Activated T-cell treated with anti-CD3 and anti-CD28 coated beads, Interleukin-2, amount 50 U/mL, for 4 hours (primary cell): ENCODE measurements around the gene STK4. TPM values are rescaled to one million over a fixed set of nuclear protein-coding genes. Genes with fewer than 3 reads are reported as not detected.

Experiments used
- ATAC-seq, 2 donors: fragments of 200-7000 bp; cut with Tn5 transposase; one replicate each; pipeline ENCODE4 v1.10.0; 2021
- DNase-seq: peaks from one replicate; pipeline ENCODE4 v3.0.0-alpha.2; 2020
- H3K27me3 Mint-ChIP-seq: one replicate; pipeline ENCODE4 v1.8.0; 2021; ENCODE audit warnings: low read depth, mixed read lengths
- H3K36me3 Mint-ChIP-seq: one replicate; pipeline ENCODE4 v1.8.0; 2022; ENCODE audit warnings: mixed read lengths; ENCODE audit not compliant: insufficient read depth
- H3K4me1 Mint-ChIP-seq: one replicate; pipeline ENCODE4 v1.8.0; 2021; ENCODE audit warnings: low read depth, mixed read lengths
- H3K4me3 Mint-ChIP-seq: one replicate; pipeline ENCODE4 v1.8.0; 2021; ENCODE audit warnings: mild to moderate bottlenecking, moderate library complexity, mixed read lengths
- H3K9me3 Mint-ChIP-seq: one replicate; pipeline ENCODE4 v1.8.0; 2021; ENCODE audit warnings: mixed read lengths
- total RNA-seq, 3 donors: library from RNA; stranded (reverse); gene quantifications; one replicate each; pipeline ENCODE4 v1.2.1, GENCODE V29; 2021

STK4 gene
- total RNA-seq: 100 to 1,000 TPM; 134 to 157 (median 149) TPM

GRCh38 chr20:44966030-44966961 is at the start of gene STK4:
Gene STK4, plus strand, starts transcription at chr20:44966512. Its CDS starts 57 bp downstream, at chr20:44966569.
- DNase-seq (peak; percentile 95), ATAC-seq (peak; percentile 75 to 81)
- Mint-ChIP-seq H3K4me3 (peak within 1 kb of the TSS; percentile 87), H3K4me1 (peaks cover 58% of the 10 kb centered on the region), H3K9me3 (no peaks in the 10 kb centered on the region), H3K36me3 (peaks cover 10% of the 10 kb centered on the region), H3K27me3 (no peaks in the 10 kb centered on the region)

- no peak for ATAC-seq
- Mint-ChIP-seq H3K9me3 (no peaks in the 10 kb centered on the region), H3K4me1 (peaks cover 9% of the 10 kb centered on the region), H3K27me3 (no peaks in the 10 kb centered on the region), H3K36me3 (peaks cover 10% of the 10 kb centered on the region), H3K4me3 (no peak overlapping the region)
- DNase-seq: no peak
Measured at GRCh38 chr20:44916586-44916985, 49.7 kb upstream of the STK4 start.

- peaks cover 9% of the 10 kb centered on the region for H3K4me1 Mint-ChIP-seq
- no peak overlapping the region for H3K4me3 Mint-ChIP-seq
- H3K9me3 Mint-ChIP-seq: no peaks in the 10 kb centered on the region
- ATAC-seq: no peak
- no peak for DNase-seq
- no peaks in the 10 kb centered on the region for H3K27me3 Mint-ChIP-seq
- H3K36me3 Mint-ChIP-seq: peaks cover 10% of the 10 kb centered on the region
Measured at GRCh38 chr20:44917399-44917798, 48.9 kb upstream of the STK4 start.

- no peak for DNase-seq
- Mint-ChIP-seq H3K4me1 (peaks cover 9% of the 10 kb centered on the region), H3K9me3 (no peaks in the 10 kb centered on the region), H3K4me3 (no peak overlapping the region), H3K27me3 (no peaks in the 10 kb centered on the region), H3K36me3 (peaks cover 18% of the 10 kb centered on the region)
- ATAC-seq: no peak
Measured at GRCh38 chr20:44918342-44918741, 48.0 kb upstream of the STK4 start.

- Mint-ChIP-seq H3K9me3 (no peaks in the 10 kb centered on the region), H3K4me1 (peaks cover 9% of the 10 kb centered on the region), H3K4me3 (no peak overlapping the region), H3K27me3 (no peaks in the 10 kb centered on the region), H3K36me3 (peaks cover 19% of the 10 kb centered on the region)
- DNase-seq (no peak), ATAC-seq (no peak)
Measured at GRCh38 chr20:44918761-44919160, 47.6 kb upstream of the STK4 start.

- no peaks in the 10 kb centered on the region for H3K27me3 Mint-ChIP-seq
- peaks cover 20% of the 10 kb centered on the region for H3K36me3 Mint-ChIP-seq
- no peak for ATAC-seq
- no peak overlapping the region for H3K4me3 Mint-ChIP-seq
- H3K4me1 Mint-ChIP-seq: no peaks in the 10 kb centered on the region
- no peaks in the 10 kb centered on the region for H3K9me3 Mint-ChIP-seq
- DNase-seq: no peak
Measured at GRCh38 chr20:44921447-44921846, 44.9 kb upstream of the STK4 start.

- no peaks in the 10 kb centered on the region for H3K9me3 Mint-ChIP-seq
- H3K36me3 Mint-ChIP-seq: peaks cover 15% of the 10 kb centered on the region
- no peak for ATAC-seq
- no peaks in the 10 kb centered on the region for H3K4me1 Mint-ChIP-seq
- no peak for DNase-seq
- no peaks in the 10 kb centered on the region for H3K27me3 Mint-ChIP-seq
- H3K4me3 Mint-ChIP-seq: no peak overlapping the region
Measured at GRCh38 chr20:44924541-44924940, 41.8 kb upstream of the STK4 start.

GRCh38 chr20:44928595-44928994 is 37.7 kb upstream of the STK4 start:
- Mint-ChIP-seq H3K9me3 (no peaks in the 10 kb centered on the region), H3K36me3 (peaks cover 23% of the 10 kb centered on the region), H3K4me3 (no peak overlapping the region), H3K4me1 (no peaks in the 10 kb centered on the region), H3K27me3 (no peaks in the 10 kb centered on the region)
- DNase-seq: no peak
- ATAC-seq: no peak

GRCh38 chr20:44930517-44931168 is 35.7 kb upstream of the STK4 start:
- H3K9me3 Mint-ChIP-seq: no peaks in the 10 kb centered on the region
- DNase-seq: no peak
- no peaks in the 10 kb centered on the region for H3K4me1 Mint-ChIP-seq
- peaks cover 21% of the 10 kb centered on the region for H3K36me3 Mint-ChIP-seq
- no peaks in the 10 kb centered on the region for H3K27me3 Mint-ChIP-seq
- ATAC-seq: no peak
- no peak overlapping the region for H3K4me3 Mint-ChIP-seq

GRCh38 chr20:44931911-44932310 is 34.4 kb upstream of the STK4 start:
- Mint-ChIP-seq H3K27me3 (no peaks in the 10 kb centered on the region), H3K4me1 (no peaks in the 10 kb centered on the region)

GRCh38 chr20:44932916-44933315 is 33.4 kb upstream of the STK4 start:
- H3K4me1 Mint-ChIP-seq: no peaks in the 10 kb centered on the region
- no peaks in the 10 kb centered on the region for H3K27me3 Mint-ChIP-seq
- H3K4me3 Mint-ChIP-seq: no peak overlapping the region
- DNase-seq (no peak), ATAC-seq (no peak)
- peaks cover 22% of the 10 kb centered on the region for H3K36me3 Mint-ChIP-seq
- no peaks in the 10 kb centered on the region for H3K9me3 Mint-ChIP-seq

More at GRCh38 chr20:44931911-44932310, 34.4 kb upstream of the STK4 start:
- Mint-ChIP-seq H3K9me3 (no peaks in the 10 kb centered on the region), H3K36me3 (peaks cover 20% of the 10 kb centered on the region), H3K4me3 (no peak overlapping the region)
- DNase-seq (no peak), ATAC-seq (no peak)

- Mint-ChIP-seq H3K9me3 (no peaks in the 10 kb centered on the region), H3K36me3 (peaks cover 30% of the 10 kb centered on the region), H3K4me1 (peaks cover 4% of the 10 kb centered on the region), H3K4me3 (no peak overlapping the region), H3K27me3 (no peaks in the 10 kb centered on the region)
- DNase-seq (no peak), ATAC-seq (no peak)
Measured at GRCh38 chr20:44936510-44936909, 29.8 kb upstream of the STK4 start.

- Mint-ChIP-seq H3K4me3 (no peak overlapping the region), H3K27me3 (no peaks in the 10 kb centered on the region), H3K36me3 (peaks cover 38% of the 10 kb centered on the region), H3K4me1 (peaks cover 4% of the 10 kb centered on the region), H3K9me3 (no peaks in the 10 kb centered on the region)
- DNase-seq (no peak), ATAC-seq (no peak)
Measured at GRCh38 chr20:44938637-44939036, 27.7 kb upstream of the STK4 start.

GRCh38 chr20:44941120-44941691 is 25.1 kb upstream of the STK4 start:
- H3K36me3 Mint-ChIP-seq: peaks cover 52% of the 10 kb centered on the region
- no peak overlapping the region for H3K4me3 Mint-ChIP-seq
- DNase-seq (no peak), ATAC-seq (peak; percentile 9 to 29)
- H3K9me3 Mint-ChIP-seq: no peaks in the 10 kb centered on the region
- peaks cover 6% of the 10 kb centered on the region for H3K4me1 Mint-ChIP-seq
- no peaks in the 10 kb centered on the region for H3K27me3 Mint-ChIP-seq
